Stomach (tissue), 4 donors: Measurements from ENCODE around the gene EBNA1BP2.

ENCODE experiments used
- CTCF ChIP-seq, 7 experiments: fragments of 450-650 bp in 4 of 7; fragments of 200-600 bp in 3 of 7; sonication (generic) in 3 of 7; IDR thresholded peaks; one replicate each; pipeline ENCODE4 v1.5.1; 2016 to 2019; ENCODE audit warnings: antibody characterized with exemption in 7 of 7, control low read depth in 2 of 7, mild to moderate bottlenecking in 1 of 7
- POLR2A ChIP-seq, 4 donors: fragments of 450-650 bp; IDR thresholded peaks; one replicate each; pipeline ENCODE4 v1.6.1; 2016; ENCODE audit warnings: antibody characterized with exemption in 4 of 4, control low read depth in 2 of 4, mild to moderate bottlenecking in 1 of 4, moderate library complexity in 1 of 4
- POLR2AphosphoS5 ChIP-seq, 3 donors: sonication (generic); formaldehyde crosslinking; IDR thresholded peaks; one replicate each; pipeline ENCODE4 v1.6.1; 2016; ENCODE audit warnings: antibody characterized with exemption in 3 of 3

DNA sequence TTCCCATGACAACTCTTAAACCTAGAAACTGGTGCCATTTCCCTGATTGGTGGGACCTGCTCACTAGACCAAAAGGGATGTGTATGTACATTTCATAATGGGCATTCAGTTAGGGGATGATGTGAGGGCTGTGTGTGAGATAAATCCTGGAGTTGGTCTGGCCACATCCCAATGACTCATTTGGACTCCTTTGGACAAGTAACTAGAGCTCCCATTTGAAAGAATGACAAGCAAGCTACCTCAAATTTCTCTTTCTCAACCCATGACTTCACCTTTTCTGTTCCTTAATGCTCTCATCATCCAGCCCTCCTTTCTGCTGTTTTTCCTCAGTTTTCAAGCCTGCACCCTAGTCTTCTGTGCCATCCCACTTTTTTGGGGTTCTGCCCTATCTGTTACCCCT lies 27.9 kb downstream of the EBNA1BP2 start:
- no peak for TF ChIP-seq CTCF (IDR thresholded peaks at IDR 0.05)
- TF ChIP-seq POLR2A (IDR thresholded peaks at IDR 0.05), result no peak
- no peak for TF ChIP-seq POLR2AphosphoS5 (IDR thresholded peaks at IDR 0.05)
